SK-N-SH (cell line): ENCODE measurements around the gene RFTN1. TPM values are rescaled to one million over a fixed set of nuclear protein-coding genes. Genes with fewer than 3 reads are reported as not detected.

Source experiments
- CTCF ChIA-PET: fragments of 300-600, 350-600 bp; formaldehyde crosslinking; extraction: SDS; loops from one replicate; lab custom pipeline; 2021; lab: Yijun Ruan, JAX
- POLR2A ChIA-PET: fragments of 350-600 bp; sonication (Branson Sonifier 250); formaldehyde crosslinking; extraction: SDS; loops from one replicate; lab custom pipeline; 2020; ENCODE audit warnings: antibody characterized with exemption, inconsistent platforms; lab: Yijun Ruan, JAX
- DNase-seq: peaks from one replicate; pipeline ENCODE4 v3.0.0; 2012
- H2AFZ ChIP-seq: fragments of 200-600 bp; sonication (generic); 2 replicates; pipeline ENCODE4 v1.8.1; 2016; ENCODE audit warnings: antibody characterized with exemption, mild to moderate bottlenecking, low read depth
- H3F3A ChIP-seq: fragments of 200-600 bp; sonication (generic); replicated peaks from 2 replicates; pipeline ENCODE3; 2016; ENCODE audit warnings: antibody characterized with exemption, mild to moderate bottlenecking; ENCODE audit not compliant: insufficient read depth
- H3K27ac ChIP-seq, 2 experiments: fragments of 200-500 bp in 1 of 2; fragments of 200-600 bp in 1 of 2; sonication (Bioruptor generic) in 1 of 2; sonication (generic), shearing (Covaris generic) in 1 of 2; 2 replicates each; pipeline versions ENCODE4 v1.5.1 to v1.6.1; 2014 to 2016; ENCODE audit warnings: low read depth in 2 of 2, inconsistent platforms in 1 of 2, low read length in 1 of 2, mild to moderate bottlenecking in 1 of 2, mixed read lengths in 1 of 2
- H3K27me3 ChIP-seq: fragments of 200-600 bp; sonication (generic), shearing (Covaris generic); 2 replicates; pipeline ENCODE4 v1.6.1; 2016; ENCODE audit warnings: mixed run types; ENCODE audit not compliant: insufficient read depth
- H3K36me3 ChIP-seq, 2 experiments: fragments of 200-500 bp in 1 of 2; fragments of 200-600 bp in 1 of 2; sonication (Bioruptor generic) in 1 of 2; sonication (generic) in 1 of 2; replicated peaks in 1 of 2; 2 replicates each; pipeline versions ENCODE3 to v1.5.1; 2014 to 2016; ENCODE audit warnings: low read length in 1 of 2, mild to moderate bottlenecking in 1 of 2; ENCODE audit not compliant: insufficient read depth in 2 of 2, control insufficient read depth in 1 of 2
- H3K4me1 ChIP-seq, 2 experiments: fragments of 200-500 bp in 1 of 2; fragments of 200-600 bp in 1 of 2; sonication (Bioruptor generic) in 1 of 2; sonication (generic), shearing (Covaris generic) in 1 of 2; 2 replicates each; pipeline versions ENCODE4 v1.5.1 to v1.6.1; 2014 to 2016; ENCODE audit warnings: low read depth in 1 of 2, low read length in 1 of 2, mixed run types in 1 of 2; ENCODE audit not compliant: insufficient read depth in 2 of 2, control insufficient read depth in 1 of 2
- H3K4me2 ChIP-seq: fragments of 200-600 bp; sonication (generic), shearing (Covaris generic); 2 replicates; pipeline ENCODE4 v1.6.1; 2017; ENCODE audit warnings: mixed run types
- H3K4me3 ChIP-seq, 2 experiments: fragments of 200-500 bp in 1 of 2; fragments of 200-600 bp in 1 of 2; sonication (Bioruptor generic) in 1 of 2; sonication (generic), shearing (Covaris generic) in 1 of 2; 2 replicates each; pipeline versions ENCODE4 v1.5.1 to v1.8.1; 2014 to 2016; ENCODE audit warnings: low read depth in 2 of 2, inconsistent platforms in 1 of 2, low read length in 1 of 2, mild to moderate bottlenecking in 1 of 2, mixed read lengths in 1 of 2, moderate library complexity in 1 of 2
- H3K79me2 ChIP-seq: fragments of 200-600 bp; sonication (generic); 2 replicates; pipeline ENCODE4 v1.8.1; 2017; ENCODE audit warnings: mild to moderate bottlenecking; ENCODE audit not compliant: insufficient read depth
- H3K9ac ChIP-seq: fragments of 200-600 bp; sonication (generic); 2 replicates; pipeline ENCODE4 v1.6.1; 2017; ENCODE audit warnings: mixed run types
- H3K9me2 ChIP-seq: fragments of 200-600 bp; sonication (generic); 2 replicates; pipeline ENCODE4 v1.6.1; 2017; ENCODE audit warnings: mixed run types
- H3K9me3 ChIP-seq: fragments of 200-600 bp; sonication (generic); 2 replicates; pipeline ENCODE4 v1.6.1; 2017; ENCODE audit warnings: mixed run types, mild to moderate bottlenecking, moderate library complexity
- H4K20me1 ChIP-seq: fragments of 200-600 bp; sonication (generic); 2 replicates; pipeline ENCODE4 v1.6.1; 2017; ENCODE audit warnings: mild to moderate bottlenecking, mixed run types; ENCODE audit not compliant: insufficient read depth
- CHD2 ChIP-seq: fragments of 150-350 bp; IDR thresholded peaks from 2 replicates; pipeline ENCODE4 v1.6.1; 2018; ENCODE audit warnings: low read length; ENCODE audit not compliant: partially characterized antibody
- CTCF ChIP-seq: fragments of 200-600 bp; sonication (generic); IDR thresholded peaks from 2 replicates; pipeline ENCODE4 v1.6.1; 2017; ENCODE audit warnings: antibody characterized with exemption, mild to moderate bottlenecking, moderate library complexity
- EP300 ChIP-seq, 2 experiments: IDR thresholded peaks; 2 replicates each; pipeline versions ENCODE4 v1.4.0 to v1.6.1; 2012; ENCODE audit warnings: borderline replicate concordance in 1 of 2, low read depth in 1 of 2, low read length in 1 of 2
- MEF2A ChIP-seq: IDR thresholded peaks from 2 replicates; pipeline ENCODE4 v1.4.0; 2012; ENCODE audit warnings: low read depth, borderline replicate concordance
- RXRA ChIP-seq: IDR thresholded peaks from 2 replicates; pipeline ENCODE4 v1.4.0; 2012; ENCODE audit warnings: low read depth, mild to moderate bottlenecking, borderline replicate concordance
- TCF12 ChIP-seq: IDR thresholded peaks from 2 replicates; pipeline ENCODE4 v1.4.0; 2012
- WGBS: methylation state at CpG from one replicate; pipeline ENCODE4 v1.1.6; 2017; ENCODE audit warnings: low lambda C conversion rate; 5-methylcytosine and 5-hydroxymethylcytosine counted together
- polyA plus RNA-seq, 3 experiments: library from polyadenylated mRNA; depleted of rRNA; stranded (reverse); fragments of >200 nt; gene quantifications; 2 replicates each; pipeline ENCODE4 v1.2.3, GENCODE V29; 2012
- TF ChIP-seq, protein P1 (sequence below): IDR thresholded peaks from 2 replicates; pipeline ENCODE4 v1.4.0; 2012; ENCODE audit warnings: low read depth, borderline replicate concordance

The RFTN1 gene
- polyA plus RNA-seq, 1 of the 3 experiments (the other 2 are of a cell fraction) = 21.2 TPM

- no peak overlapping the region; a peak in 1 of 4 replicates for H3K27ac ChIP-seq
- peaks cover 28 to 49% of the 10 kb centered on the region in 2 experiments for H3K36me3 ChIP-seq
- H3K4me3 ChIP-seq = no peak overlapping the region
- H2AFZ ChIP-seq = no peak overlapping the region
- no peaks in the 10 kb centered on the region for H3K27me3 ChIP-seq
- CTCF ChIA-PET = interaction anchor here (0.6 to 2.9 kb wide), 13 partner anchors 11 to 231 kb away, joined by 3 to 14 read pairs (median 4); no protein-coding TSS in a partner anchor
- H3K4me2 ChIP-seq = no peak overlapping the region
- no peak for TF ChIP-seq RXRA
- TF ChIP-seq MEF2A = no peak
- no peak for TF ChIP-seq CTCF
- no peak for TF ChIP-seq EP300 (IDR thresholded peaks at IDR 0.05; ENCODE audit: borderline replicate concordance in 1 of 2, low read depth in 1 of 2, low read length in 1 of 2)
- TF ChIP-seq, protein P1, sequence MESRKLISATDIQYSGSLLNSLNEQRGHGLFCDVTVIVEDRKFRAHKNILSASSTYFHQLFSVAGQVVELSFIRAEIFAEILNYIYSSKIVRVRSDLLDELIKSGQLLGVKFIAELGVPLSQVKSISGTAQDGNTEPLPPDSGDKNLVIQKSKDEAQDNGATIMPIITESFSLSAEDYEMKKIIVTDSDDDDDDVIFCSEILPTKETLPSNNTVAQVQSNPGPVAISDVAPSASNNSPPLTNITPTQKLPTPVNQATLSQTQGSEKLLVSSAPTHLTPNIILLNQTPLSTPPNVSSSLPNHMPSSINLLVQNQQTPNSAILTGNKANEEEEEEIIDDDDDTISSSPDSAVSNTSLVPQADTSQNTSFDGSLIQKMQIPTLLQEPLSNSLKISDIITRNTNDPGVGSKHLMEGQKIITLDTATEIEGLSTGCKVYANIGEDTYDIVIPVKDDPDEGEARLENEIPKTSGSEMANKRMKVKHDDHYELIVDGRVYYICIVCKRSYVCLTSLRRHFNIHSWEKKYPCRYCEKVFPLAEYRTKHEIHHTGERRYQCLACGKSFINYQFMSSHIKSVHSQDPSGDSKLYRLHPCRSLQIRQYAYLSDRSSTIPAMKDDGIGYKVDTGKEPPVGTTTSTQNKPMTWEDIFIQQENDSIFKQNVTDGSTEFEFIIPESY = no peak
- TF ChIP-seq TCF12 = no peak
- no peak overlapping the region for H3K9ac ChIP-seq
- DNase-seq = no peak
- POLR2A ChIA-PET = interaction anchor here (0.9 to 1.3 kb wide), 2 partner anchors 192 to 197 kb away, joined by 4 read pairs; no protein-coding TSS in a partner anchor
- no peaks in the 10 kb centered on the region for H4K20me1 ChIP-seq
- no peaks in the 10 kb centered on the region for H3K9me3 ChIP-seq
- no peaks in the 10 kb centered on the region for H3K79me2 ChIP-seq
- no peaks in the 10 kb centered on the region for H3F3A ChIP-seq
- 94% methylated on average over 4 of the region's 4 CpGs for WGBS
- no peaks in the 10 kb centered on the region for H3K9me2 ChIP-seq
- peaks cover 0 to 7% of the 10 kb centered on the region in 2 experiments; a peak in 1 of 4 replicates for H3K4me1 ChIP-seq
Measured at GRCh38 chr3:16319723-16320122, 193.8 kb downstream of the RFTN1 start.

DNA sequence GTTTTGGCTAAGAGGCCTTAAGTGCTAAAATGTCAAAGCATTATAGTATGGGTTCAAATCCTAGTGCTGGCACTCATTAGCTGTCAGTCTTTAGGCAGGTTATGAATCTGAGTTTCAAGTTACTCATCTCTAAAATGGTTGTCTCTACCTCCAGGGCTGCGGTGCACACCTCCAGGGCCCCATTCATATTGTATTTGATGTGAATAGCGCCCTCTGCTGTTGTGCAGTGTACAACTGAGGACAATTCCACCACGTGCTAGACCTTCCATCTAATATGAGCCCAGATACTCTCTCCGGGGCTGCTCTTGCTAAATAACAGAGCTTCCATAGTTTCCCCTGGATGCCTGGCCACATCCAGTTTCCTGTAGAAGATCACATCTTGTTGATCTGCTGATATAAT, 194.2 kb downstream of the RFTN1 start:
- Histone ChIP-seq H3K36me3 (peaks cover 27 to 53% of the 10 kb centered on the region in 2 experiments), H2AFZ (no peak overlapping the region), H3K27me3 (no peaks in the 10 kb centered on the region), H3K79me2 (no peaks in the 10 kb centered on the region), H3F3A (no peaks in the 10 kb centered on the region), H3K9ac (no peak overlapping the region), H3K9me2 (no peaks in the 10 kb centered on the region), H3K9me3 (no peaks in the 10 kb centered on the region), H4K20me1 (no peaks in the 10 kb centered on the region), H3K4me1 (peaks cover 0 to 7% of the 10 kb centered on the region in 2 experiments; a peak in 1 of 4 replicates), H3K4me3 (no peak overlapping the region), H3K4me2 (no peak overlapping the region), H3K27ac (no peak overlapping the region; a peak in 1 of 4 replicates)
- peak; percentile 34 for DNase-seq
- ChIA-PET POLR2A (interaction anchor here (1.3 kb wide), 1 partner anchor 197 kb away, joined by 4 read pairs; no protein-coding TSS in a partner anchor), CTCF (interaction anchor here (0.6 to 2.9 kb wide), 14 partner anchors 11 to 231 kb away, joined by 3 to 14 read pairs (median 4); no protein-coding TSS in a partner anchor)
- WGBS = 87% methylated on average over 4 of the region's 4 CpGs
- TF ChIP-seq CHD2 (no peak), CTCF (peak; percentile 65)
